Prostate gland (tissue), 2 donors: ENCODE results near the gene TMEM59. TPM values are rescaled to one million over a fixed set of nuclear protein-coding genes. Genes with fewer than 3 reads are reported as not detected.

Source experiments
- DNase-seq: peaks from one replicate; pipeline ENCODE4 v3.0.0-alpha.2; 2019; ENCODE audit warnings: low spot score
- H3K27ac ChIP-seq, 2 donors: fragments of 200-600 bp; sonication (generic); 2 replicates each; pipeline ENCODE4 v1.5.1; 2017 to 2019
- H3K27me3 ChIP-seq: fragments of 200-600 bp; sonication (generic); replicated peaks from 2 replicates; pipeline ENCODE4 v1.5.1; 2019; ENCODE audit not compliant: insufficient read depth
- H3K36me3 ChIP-seq, 2 donors: fragments of 200-600 bp; sonication (generic); 1 replicate in 1 of 2; 2 replicates in 1 of 2; pipeline versions ENCODE4 v1.5.1 to v1.8.1; 2017 to 2019
- H3K4me1 ChIP-seq: fragments of 200-600 bp; sonication (generic); replicated peaks from 2 replicates; pipeline ENCODE4 v1.5.1; 2019
- H3K4me3 ChIP-seq, 2 donors: fragments of 200-600 bp; sonication (generic); 2 replicates each; pipeline ENCODE4 v1.5.1; 2017 to 2019
- H3K9me3 ChIP-seq: fragments of 200-600 bp; sonication (generic); 2 replicates; pipeline ENCODE4 v1.5.1; 2017
- CTCF ChIP-seq, 4 experiments: fragments of 200-600 bp in 2 of 4; fragments of 450-650 bp in 2 of 4; sonication (generic) in 2 of 4; IDR thresholded peaks; 1 replicate in 3 of 4; 2 replicates in 1 of 4; pipeline ENCODE4 v1.5.1; 2016 to 2019; ENCODE audit warnings: antibody characterized with exemption in 4 of 4, mild to moderate bottlenecking in 2 of 4, moderate library complexity in 2 of 4
- POLR2A ChIP-seq: fragments of 450-650 bp; IDR thresholded peaks from one replicate; pipeline ENCODE4 v1.6.1; 2016; ENCODE audit warnings: antibody characterized with exemption, mild to moderate bottlenecking
- POLR2AphosphoS5 ChIP-seq: sonication (generic); formaldehyde crosslinking; IDR thresholded peaks from one replicate; pipeline ENCODE4 v1.6.1; 2017; ENCODE audit warnings: antibody characterized with exemption
- WGBS: methylation state at CpG from one replicate; pipeline ENCODE4 v1.1.5; 2018; 5-methylcytosine and 5-hydroxymethylcytosine counted together
- intact Hi-C: fragments of 100-400 bp; cut with DNase I; formaldehyde crosslinking; loops from one replicate; pipeline ENCODE4 v1.14.2; 2022
- total RNA-seq, 2 donors: library from RNA; depleted of rRNA; stranded (reverse); fragments of >200 nt; gene quantifications; one replicate each; pipeline ENCODE4 v1.1.0, GENCODE V29; 2016

TMEM59 gene
- total RNA-seq, 2 donors from 2014 or later = 394 to 817 TPM

GRCh38 chr1:53992085-53992874 is 60.7 kb downstream of the TMEM59 start:
- Histone ChIP-seq H3K9me3 (no peaks in the 10 kb centered on the region), H3K36me3 (no peaks in the 10 kb centered on the region), H3K4me3 (no peak overlapping the region), H3K27me3 (no peaks in the 10 kb centered on the region), H3K4me1 (no peaks in the 10 kb centered on the region), H3K27ac (no peak overlapping the region)
- no peak for TF ChIP-seq POLR2A
- TF ChIP-seq CTCF (IDR thresholded peaks at IDR 0.05) = peak in 2 of 4 experiments; percentile 30 to 32
- DNase-seq = peak; percentile 28
- intact Hi-C loops = no loop called here
- WGBS = 64% methylated on average over 2 of the region's 4 CpGs

DNA sequence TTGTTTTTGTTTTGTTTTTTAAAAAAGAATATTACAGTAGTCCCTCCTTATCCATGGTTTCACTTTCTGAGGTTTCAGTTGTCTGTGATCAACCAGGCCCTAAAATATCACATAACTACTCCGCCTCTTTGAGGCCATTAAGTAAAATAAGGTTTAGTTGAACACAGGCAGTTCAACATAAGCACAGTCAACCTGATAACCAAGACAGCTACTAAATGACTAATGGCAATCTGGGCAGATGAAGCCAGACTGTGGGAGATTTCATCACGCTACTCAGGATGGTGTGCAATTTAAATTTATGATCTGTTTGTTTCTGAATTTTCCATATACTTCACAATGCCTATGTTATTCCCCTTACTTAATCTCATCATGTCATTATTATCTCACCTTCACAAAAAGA is 65.1 kb downstream of the TMEM59 start:
- H3K4me3 ChIP-seq = no peak overlapping the region
- TF ChIP-seq CTCF (IDR thresholded peaks at IDR 0.05) (no peak), POLR2AphosphoS5 (no peak), POLR2A (no peak)
- intact Hi-C loops = no loop called here
- H3K36me3 ChIP-seq = no peaks in the 10 kb centered on the region
- H3K9me3 ChIP-seq = no peaks in the 10 kb centered on the region
- no peaks in the 10 kb centered on the region for H3K4me1 ChIP-seq
- H3K27ac ChIP-seq = no peak overlapping the region
- H3K27me3 ChIP-seq = no peaks in the 10 kb centered on the region
- DNase-seq = no peak
- 84% methylated on average over 2 of the region's 2 CpGs for WGBS

DNA sequence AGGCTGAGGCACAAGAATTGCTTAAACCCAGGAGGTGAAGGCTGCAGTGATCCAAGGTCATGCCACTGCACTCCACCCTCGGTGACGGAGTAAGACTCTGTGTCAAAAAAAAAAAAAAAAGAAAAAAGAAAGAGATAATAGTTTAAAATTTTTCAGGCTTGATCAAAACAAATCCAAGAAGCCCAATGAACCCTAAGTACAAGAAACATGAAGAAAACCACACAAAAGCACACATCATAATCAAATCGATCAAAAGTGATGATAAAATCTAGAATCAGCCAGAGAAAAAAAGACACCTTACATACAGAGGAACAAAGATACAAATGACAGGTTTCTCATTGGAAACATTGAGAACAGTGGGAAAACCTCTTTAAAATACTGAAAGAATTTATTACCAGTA is 66.5 kb downstream of the TMEM59 start:
- H3K4me1 ChIP-seq = no peaks in the 10 kb centered on the region

GRCh38 chr1:53984726-53985125 is 68.3 kb downstream of the TMEM59 start:
- Histone ChIP-seq H3K4me3 (no peak overlapping the region), H3K27me3 (no peaks in the 10 kb centered on the region), H3K4me1 (no peaks in the 10 kb centered on the region), H3K9me3 (no peaks in the 10 kb centered on the region), H3K27ac (no peak overlapping the region), H3K36me3 (no peaks in the 10 kb centered on the region)
- intact Hi-C loops = loop anchor here (5.0 kb wide), 1 partner anchor 68 kb away; the partner anchor contains the start of genes TCEANC2 and TMEM59
- DNase-seq = no peak
- no peak for TF ChIP-seq POLR2AphosphoS5
- no peak for TF ChIP-seq POLR2A
- no peak for TF ChIP-seq CTCF (IDR thresholded peaks at IDR 0.05)

More for the DNA sequence above, 66.5 kb downstream of the TMEM59 start:
- TF ChIP-seq CTCF (IDR thresholded peaks at IDR 0.05) (no peak), POLR2AphosphoS5 (no peak), POLR2A (no peak)
- no peaks in the 10 kb centered on the region for H3K9me3 ChIP-seq
- no peak for DNase-seq
- no peaks in the 10 kb centered on the region for H3K36me3 ChIP-seq
- no peaks in the 10 kb centered on the region for H3K27me3 ChIP-seq
- H3K4me3 ChIP-seq = no peak overlapping the region
- WGBS = 67% methylated on average over 3 of the region's 3 CpGs
- intact Hi-C loops = no loop called here
- no peak overlapping the region for H3K27ac ChIP-seq

DNA sequence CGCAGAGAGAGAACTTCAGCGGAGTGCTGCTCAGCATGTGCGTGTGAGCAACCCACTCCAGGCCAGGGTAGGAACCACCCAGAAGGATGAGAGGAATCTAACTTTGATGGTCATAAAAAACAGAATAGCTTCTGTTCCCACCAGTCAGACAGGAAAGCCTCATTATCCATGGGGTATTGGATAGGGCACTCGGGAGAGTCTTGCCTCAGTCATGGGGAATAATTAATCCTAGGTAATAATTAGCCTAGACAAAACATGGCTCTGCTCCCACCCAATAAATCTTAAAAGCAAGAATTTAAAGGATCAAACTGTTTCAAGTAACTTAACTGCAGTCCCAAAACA is 70.3 kb downstream of the TMEM59 start:
- TF ChIP-seq CTCF (IDR thresholded peaks at IDR 0.05) (no peak), POLR2AphosphoS5 (no peak), POLR2A (no peak)
- H3K9me3 ChIP-seq = no peaks in the 10 kb centered on the region
- no peak for DNase-seq
- intact Hi-C loops = loop anchor here (5.0 kb wide), 1 partner anchor 70 kb away; the partner anchor contains the start of genes TCEANC2 and TMEM59
- H3K4me3 ChIP-seq = peak overlapping the region; percentile 17 to 25
- H3K36me3 ChIP-seq = no peaks in the 10 kb centered on the region
- H3K4me1 ChIP-seq = no peaks in the 10 kb centered on the region
- peak overlapping the region; percentile 50 to 52 for H3K27ac ChIP-seq
- 13% methylated on average over 4 of the region's 4 CpGs for WGBS
- H3K27me3 ChIP-seq = no peaks in the 10 kb centered on the region
